ENCODE measurements around the gene PEAK3.

GRCh38 chr19:2268861-2269243, 13.1 kb downstream of the PEAK3 start:
- TF ChIP-seq POLR2A (IDR thresholded peaks at IDR 0.05) (no peak), CTCF (IDR thresholded peaks at IDR 0.05) (no peak)
